GM21717 (cell line): ENCODE data around the gene MYH10.
"Not testable (repeated sequence)": the region's sequence is repeated elsewhere in the genome, so short reads cannot be mapped to it uniquely, and the experiment has no call there.

Experiments used
- ATAC-seq: cut with Tn5 transposase; IDR thresholded peaks from one replicate; pipeline ENCODE4 v1.9.1; 2021; ENCODE audit warnings: mild to moderate bottlenecking, moderate library complexity; ENCODE audit not compliant: unreplicated experiment

Gene MYH10

GRCh38 chr17:8557176-8557806 lies 73.2 kb downstream of the MYH10 start:
- ATAC-seq = no peak

GRCh38 chr17:8556074-8556473 lies 74.5 kb downstream of the MYH10 start:
- no peak for ATAC-seq

GRCh38 chr17:8555062-8555461 lies 75.5 kb downstream of the MYH10 start:
- no peak for ATAC-seq

- no peak for ATAC-seq
Observed at GRCh38 chr17:8552577-8553320, 77.8 kb downstream of the MYH10 start.

- no peak for ATAC-seq
Observed at GRCh38 chr17:8542599-8543502, 87.7 kb downstream of the MYH10 start.

GRCh38 chr17:8539976-8540375 lies 90.5 kb downstream of the MYH10 start:
- ATAC-seq = not testable (repeated sequence)

GRCh38 chr17:8537734-8538133 lies 92.8 kb downstream of the MYH10 start:
- ATAC-seq = no peak

GRCh38 chr17:8534498-8535188 lies 95.9 kb downstream of the MYH10 start:
- ATAC-seq = no peak

- no peak for ATAC-seq
Observed at GRCh38 chr17:8532021-8532420, 98.5 kb downstream of the MYH10 start.

- ATAC-seq = no peak
Observed at GRCh38 chr17:8522577-8522976, 107.9 kb downstream of the MYH10 start.

GRCh38 chr17:8520981-8521380 lies 109.5 kb downstream of the MYH10 start:
- no peak for ATAC-seq

- no peak for ATAC-seq
Observed at GRCh38 chr17:8518850-8519249, 111.7 kb downstream of the MYH10 start.

GRCh38 chr17:8518326-8518725 lies 112.2 kb downstream of the MYH10 start:
- ATAC-seq = no peak

- ATAC-seq = no peak
Observed at GRCh38 chr17:8514801-8515200, 115.7 kb downstream of the MYH10 start.

- no peak for ATAC-seq
Observed at GRCh38 chr17:8506145-8506544, 124.4 kb downstream of the MYH10 start.

GRCh38 chr17:8504460-8505207 lies 125.9 kb downstream of the MYH10 start:
- no peak for ATAC-seq

GRCh38 chr17:8503807-8504206 lies 126.7 kb downstream of the MYH10 start:
- no peak for ATAC-seq

- no peak for ATAC-seq
Observed at GRCh38 chr17:8503368-8503767, 127.2 kb downstream of the MYH10 start.

- no peak for ATAC-seq
Observed at GRCh38 chr17:8502126-8502525, 128.4 kb downstream of the MYH10 start.

- ATAC-seq = no peak
Observed at GRCh38 chr17:8500609-8501008, 129.9 kb downstream of the MYH10 start.
